AG04450 (cell line): ENCODE data around the gene JSRP1. TPM values are rescaled to one million over a fixed set of nuclear protein-coding genes. Genes with fewer than 3 reads are reported as not detected.

Source experiments
- CTCF ChIA-PET: fragments of 300-600, 350-600 bp; formaldehyde crosslinking; extraction: SDS; loops from one replicate; lab custom pipeline; 2022; ENCODE audit warnings: antibody characterized with exemption, inconsistent platforms; lab: Charles Lee
- POLR2A ChIA-PET: fragments of 350-600 bp; formaldehyde crosslinking; extraction: SDS; loops from one replicate; lab custom pipeline; 2021; ENCODE audit warnings: antibody characterized with exemption, inconsistent platforms; lab: Yijun Ruan, JAX
- DNase-seq: peaks from one replicate; pipeline ENCODE4 v3.0.0-alpha.2; 2011; ENCODE audit warnings: low read depth, low spot score
- H3K27ac ChIP-seq: one replicate; pipeline ENCODE4 v1.5.1; 2012; ENCODE audit warnings: low read depth, low read length, control low read depth
- H3K27me3 ChIP-seq: one replicate; pipeline ENCODE4 v1.6.0; 2012; ENCODE audit warnings: low read length; ENCODE audit not compliant: control insufficient read depth, insufficient read depth
- H3K4me3 ChIP-seq: 2 replicates; pipeline ENCODE4 v1.5.1; 2011; ENCODE audit warnings: mild to moderate bottlenecking, low read depth, low read length, control low read depth
- H3K9me3 ChIP-seq: 2 replicates; pipeline ENCODE4 v1.5.1; 2012; ENCODE audit warnings: low read length; ENCODE audit not compliant: control insufficient read depth, insufficient read depth
- polyA plus RNA-seq: library from polyadenylated mRNA; depleted of rRNA; stranded (reverse); fragments of >200 nt; gene quantifications from 2 replicates; pipeline ENCODE4 v1.2.3, GENCODE V29; 2011
- TF ChIP-seq, protein P1 (sequence below): IDR thresholded peaks from 2 replicates; pipeline ENCODE4 v1.5.1; 2011; ENCODE audit warnings: low read depth, low read length, control low read depth, inconsistent platforms

The JSRP1 gene
- polyA plus RNA-seq, 1 experiment, result not detected

DNA sequence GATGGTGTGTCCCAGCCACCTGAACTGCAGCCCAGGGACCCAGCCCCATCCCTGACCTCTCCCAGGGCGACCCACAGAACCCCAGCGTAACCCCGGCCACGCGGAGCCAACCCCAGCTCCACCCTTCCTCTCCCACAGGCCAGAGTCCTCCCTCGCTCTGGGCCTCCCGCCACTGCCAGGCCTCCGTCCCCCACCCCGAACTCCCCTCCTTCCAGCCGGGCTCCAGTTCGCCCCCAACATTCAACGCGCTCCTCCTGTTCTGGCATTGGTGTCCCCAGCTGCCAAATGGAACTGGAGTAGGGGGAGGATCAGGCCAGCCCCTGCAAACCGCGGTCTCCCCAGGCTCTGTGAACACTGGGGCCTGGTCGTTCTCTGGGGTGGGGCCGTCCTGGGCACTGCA lies 44.3 kb upstream of the JSRP1 start:
- CTCF ChIA-PET, result no interaction called here
- no peaks in the 10 kb centered on the region; the same call in 1 of the 2 replicates for H3K9me3 ChIP-seq
- H3K27ac ChIP-seq, result no peak overlapping the region
- H3K4me3 ChIP-seq, result no peak overlapping the region
- TF ChIP-seq, protein P1, sequence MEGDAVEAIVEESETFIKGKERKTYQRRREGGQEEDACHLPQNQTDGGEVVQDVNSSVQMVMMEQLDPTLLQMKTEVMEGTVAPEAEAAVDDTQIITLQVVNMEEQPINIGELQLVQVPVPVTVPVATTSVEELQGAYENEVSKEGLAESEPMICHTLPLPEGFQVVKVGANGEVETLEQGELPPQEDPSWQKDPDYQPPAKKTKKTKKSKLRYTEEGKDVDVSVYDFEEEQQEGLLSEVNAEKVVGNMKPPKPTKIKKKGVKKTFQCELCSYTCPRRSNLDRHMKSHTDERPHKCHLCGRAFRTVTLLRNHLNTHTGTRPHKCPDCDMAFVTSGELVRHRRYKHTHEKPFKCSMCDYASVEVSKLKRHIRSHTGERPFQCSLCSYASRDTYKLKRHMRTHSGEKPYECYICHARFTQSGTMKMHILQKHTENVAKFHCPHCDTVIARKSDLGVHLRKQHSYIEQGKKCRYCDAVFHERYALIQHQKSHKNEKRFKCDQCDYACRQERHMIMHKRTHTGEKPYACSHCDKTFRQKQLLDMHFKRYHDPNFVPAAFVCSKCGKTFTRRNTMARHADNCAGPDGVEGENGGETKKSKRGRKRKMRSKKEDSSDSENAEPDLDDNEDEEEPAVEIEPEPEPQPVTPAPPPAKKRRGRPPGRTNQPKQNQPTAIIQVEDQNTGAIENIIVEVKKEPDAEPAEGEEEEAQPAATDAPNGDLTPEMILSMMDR, result no peak
- POLR2A ChIA-PET, result no interaction called here
- H3K27me3 ChIP-seq, result peaks cover 22% of the 10 kb centered on the region
- DNase-seq, result no peak

DNA sequence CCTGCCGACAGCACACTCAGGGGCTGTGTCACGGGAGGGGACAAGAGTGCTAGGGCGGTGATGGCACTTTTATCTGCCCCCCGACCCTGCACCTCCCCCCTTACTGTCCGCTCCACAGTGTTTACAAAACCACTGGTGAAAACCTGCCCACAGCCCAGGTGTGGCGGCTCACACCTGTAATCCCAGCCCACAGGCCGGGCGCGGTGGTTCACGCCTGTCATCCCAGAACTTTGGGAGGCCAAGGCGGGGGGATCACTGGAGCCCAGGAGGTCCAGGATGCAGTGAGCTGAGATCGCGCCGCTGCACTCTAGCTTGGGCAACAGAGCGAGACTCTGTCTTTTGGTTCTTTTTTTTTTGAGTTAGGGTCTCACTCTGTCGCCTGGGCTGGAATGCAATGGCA lies 39.9 kb upstream of the JSRP1 start:
- CTCF ChIA-PET, result no interaction called here

DNA sequence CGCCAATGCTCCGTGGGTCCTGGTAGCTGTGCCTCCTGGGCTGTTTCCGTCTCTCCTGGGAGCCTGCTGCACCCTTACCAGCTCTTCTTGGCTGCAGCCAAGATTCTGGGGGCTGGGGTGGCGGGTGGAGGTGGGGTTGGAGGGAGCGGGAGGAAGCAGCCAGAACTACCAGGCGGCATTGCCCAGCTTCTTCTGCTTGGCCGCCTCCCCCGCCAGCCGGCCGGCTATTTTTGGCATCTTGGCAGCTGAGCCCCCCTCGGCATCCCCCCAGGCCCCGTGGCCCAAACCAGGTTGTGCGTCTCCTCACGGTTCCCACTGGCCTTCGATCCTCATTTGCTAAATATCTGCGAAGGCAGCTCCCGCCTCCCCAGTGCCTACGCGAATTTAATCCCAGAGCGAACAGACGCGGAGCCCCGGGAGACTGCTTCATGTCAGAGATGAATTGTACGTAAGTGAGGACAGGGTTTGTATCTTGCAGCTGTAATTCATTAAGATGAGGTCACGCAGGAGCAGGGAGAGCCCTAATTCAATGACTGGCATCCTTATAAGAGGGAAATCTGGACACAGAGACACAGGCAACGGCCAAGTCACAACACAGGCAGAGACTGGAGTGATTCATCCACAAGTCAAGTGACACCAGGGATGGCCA lies 38.6 kb upstream of the JSRP1 start:
- ChIA-PET CTCF (interaction anchor here (0.6 to 1.2 kb wide), 5 partner anchors 20 to 1693 kb away, joined by 3 to 5 read pairs (median 3); no protein-coding TSS in a partner anchor), POLR2A (interaction anchor here (0.6 to 1.3 kb wide), 2 partner anchors 9 to 702 kb away, joined by 3 to 6 read pairs; no protein-coding TSS in a partner anchor)
- Histone ChIP-seq H3K4me3 (0 out of 2 replicates have a peak overlapping the region, but pooled peaks have one; percentile 4), H3K27ac (no peak overlapping the region), H3K9me3 (no peaks in the 10 kb centered on the region; the same call in 1 of the 2 replicates), H3K27me3 (peaks cover 38% of the 10 kb centered on the region)
- DNase-seq, result no peak
- TF ChIP-seq, protein P1, result no peak

More for the DNA sequence above, 39.9 kb upstream of the JSRP1 start:
- Histone ChIP-seq H3K9me3 (no peaks in the 10 kb centered on the region; the same call in 1 of the 2 replicates), H3K4me3 (no peak overlapping the region), H3K27me3 (peaks cover 31% of the 10 kb centered on the region), H3K27ac (no peak overlapping the region)
- TF ChIP-seq, protein P1, result no peak
- POLR2A ChIA-PET, result no interaction called here
- no peak for DNase-seq

DNA sequence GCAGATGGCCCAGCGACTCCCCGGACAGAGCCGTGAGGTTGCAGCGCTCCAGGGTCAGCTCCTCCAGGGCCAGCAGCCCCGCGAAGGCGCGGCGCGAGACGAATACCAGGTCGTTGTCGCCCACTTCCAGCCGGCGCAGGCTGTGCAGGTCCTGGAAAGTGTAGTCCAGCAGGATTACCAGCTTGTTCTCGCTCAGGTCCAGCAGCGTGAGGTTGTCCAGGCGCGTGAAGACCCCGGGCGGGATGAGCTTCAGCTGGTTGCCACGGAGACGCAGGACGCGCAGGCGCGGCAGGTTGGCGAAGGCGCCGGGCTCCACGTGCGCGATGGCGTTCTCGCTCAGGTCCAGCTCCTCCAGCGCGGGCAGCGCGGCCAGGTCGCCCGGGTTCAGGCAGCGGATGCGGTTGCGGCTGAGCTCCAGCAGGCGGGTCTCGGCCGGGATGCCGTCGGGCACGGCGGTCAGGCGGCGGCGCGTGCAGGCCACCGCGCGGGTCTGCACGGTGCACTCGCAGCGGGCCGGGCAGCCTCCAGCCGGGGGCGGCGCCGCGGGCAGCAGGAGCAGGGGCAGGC lies 35.1 kb upstream of the JSRP1 start:
- POLR2A ChIA-PET, result no interaction called here
- TF ChIP-seq, protein P1, result no peak
- no peak overlapping the region for H3K27ac ChIP-seq
- H3K27me3 ChIP-seq, result peaks cover 65% of the 10 kb centered on the region
- DNase-seq, result no peak
- CTCF ChIA-PET, result interaction anchor here (1.0 kb wide), 1 partner anchor 17 kb away, joined by 3 read pairs; no protein-coding TSS in a partner anchor
- H3K9me3 ChIP-seq, result peaks cover 4% of the 10 kb centered on the region; the same call in 1 of the 2 replicates
- H3K4me3 ChIP-seq, result no peak overlapping the region
